ENCODE measurements around the gene CROCC.
"Not testable (repeated sequence)": the region's sequence is repeated elsewhere in the genome, so short reads cannot be mapped to it uniquely, and the experiment has no call there.

Gene CROCC

DNA sequence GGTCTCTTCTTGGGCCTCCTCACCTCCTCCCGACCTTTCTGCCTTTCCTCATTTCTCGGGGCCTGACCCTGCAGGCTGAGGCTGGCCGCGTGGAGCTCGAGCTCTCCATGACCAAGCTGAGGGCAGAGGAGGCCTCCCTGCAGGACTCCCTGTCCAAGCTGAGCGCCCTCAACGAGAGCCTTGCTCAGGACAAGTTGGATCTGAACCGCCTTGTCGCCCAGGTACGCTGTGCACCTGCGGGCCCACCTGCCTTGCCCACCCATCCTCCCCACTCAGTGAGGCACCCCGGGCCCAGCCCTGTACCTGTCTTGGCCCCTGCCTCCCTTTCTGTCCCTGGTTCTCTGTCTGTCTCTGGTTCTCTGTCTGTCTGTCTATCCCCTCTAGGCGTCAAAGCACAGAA, 24.5 kb downstream of the CROCC start:
- DNase-seq: not testable (repeated sequence)

DNA sequence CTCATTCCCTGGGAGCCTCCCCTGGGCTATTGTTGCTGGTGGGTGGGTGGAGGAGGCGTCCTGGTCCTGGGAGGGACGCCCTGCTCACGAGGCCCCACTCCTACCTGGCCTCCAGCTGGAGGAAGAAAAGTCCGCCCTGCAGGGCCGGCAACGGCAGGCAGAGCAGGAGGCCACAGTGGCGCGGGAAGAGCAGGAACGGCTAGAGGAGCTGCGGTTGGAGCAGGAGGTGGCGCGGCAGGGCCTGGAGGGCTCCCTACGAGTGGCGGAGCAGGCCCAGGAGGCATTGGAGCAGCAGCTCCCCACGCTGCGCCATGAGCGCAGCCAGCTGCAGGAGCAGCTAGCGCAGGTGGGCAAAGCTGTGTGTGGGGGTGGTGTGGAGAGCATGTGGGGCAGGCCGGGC, 24.9 kb downstream of the CROCC start:
- DNase-seq: no peak

DNA sequence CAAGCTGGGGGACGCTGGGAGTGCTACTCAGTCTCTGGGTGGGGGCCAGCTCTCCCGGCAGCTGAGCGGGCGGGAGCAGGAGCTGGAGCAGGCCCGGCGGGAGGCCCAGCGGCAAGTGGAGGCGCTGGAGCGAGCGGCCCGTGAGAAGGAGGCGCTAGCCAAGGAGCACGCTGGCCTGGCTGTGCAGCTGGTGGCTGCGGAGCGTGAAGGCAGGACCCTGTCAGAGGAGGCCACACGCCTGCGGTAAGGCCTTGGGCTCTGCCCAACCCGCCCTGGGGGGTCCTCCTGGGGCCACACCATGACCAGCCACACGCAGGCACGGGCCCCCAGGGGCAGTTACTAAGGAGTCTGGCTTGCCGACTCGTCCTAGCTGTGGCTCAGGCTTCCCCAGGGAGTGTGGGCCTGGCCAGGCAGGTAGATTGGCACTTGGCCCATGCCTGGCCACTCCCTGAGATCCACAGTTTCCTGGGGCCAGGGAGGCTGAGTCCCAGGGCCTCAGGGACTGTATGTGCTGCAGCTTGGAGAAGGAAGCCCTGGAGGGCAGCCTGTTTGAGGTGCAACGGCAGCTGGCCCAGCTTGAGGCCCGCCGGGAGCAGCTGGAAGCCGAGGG, 26.7 kb downstream of the CROCC start:
- not testable (repeated sequence) for DNase-seq

DNA sequence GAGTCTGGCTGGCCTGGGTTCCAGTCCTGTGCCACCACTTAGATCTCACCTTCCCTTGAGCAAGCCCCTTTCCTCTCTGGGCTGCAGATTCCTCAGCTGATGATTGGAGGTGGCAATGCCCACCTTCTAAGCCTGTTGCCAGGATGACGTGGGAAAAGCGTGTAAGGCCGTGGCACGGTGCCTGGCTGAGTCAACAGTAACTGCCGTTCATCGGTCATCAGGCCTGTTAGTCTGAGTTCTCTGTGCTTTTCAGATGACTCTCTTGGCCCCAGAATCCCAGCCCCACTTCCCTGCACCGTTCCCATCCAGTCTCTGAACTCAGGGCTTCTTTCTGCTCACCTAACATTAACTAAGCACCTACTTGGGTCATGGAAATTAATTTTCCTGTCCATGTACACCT, 27.3 kb downstream of the CROCC start:
- not testable (repeated sequence) for DNase-seq

GRCh38 chr1:16952376-16952775, 30.6 kb downstream of the CROCC start:
- not testable (repeated sequence) for DNase-seq

- DNase-seq: no peak
Observed at GRCh38 chr1:16954579-16954978, 32.8 kb downstream of the CROCC start.

- DNase-seq: no peak
Observed at GRCh38 chr1:16955186-16955585, 33.5 kb downstream of the CROCC start.

GRCh38 chr1:16956775-16957174, 35.0 kb downstream of the CROCC start:
- no peak for DNase-seq

DNA sequence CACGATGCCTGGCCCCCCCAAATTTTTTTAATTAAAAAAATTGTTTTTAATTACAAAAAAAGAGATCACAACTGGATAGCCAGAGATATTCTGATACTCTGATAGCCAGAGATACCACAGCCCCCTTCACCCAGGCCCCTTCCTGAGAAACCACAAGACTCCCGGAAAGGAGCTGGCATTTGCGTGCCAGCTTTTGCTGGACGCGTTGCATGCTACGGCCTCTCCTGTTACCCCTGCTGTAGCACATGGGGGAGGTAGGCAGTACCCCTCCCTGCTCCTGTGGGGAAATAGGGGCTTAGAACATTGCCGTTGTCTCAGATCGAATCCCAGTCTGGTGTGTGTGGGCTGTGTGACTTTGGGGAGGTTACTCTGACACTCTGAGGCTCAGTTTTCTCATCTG, 36.0 kb downstream of the CROCC start:
- no peak for DNase-seq

DNA sequence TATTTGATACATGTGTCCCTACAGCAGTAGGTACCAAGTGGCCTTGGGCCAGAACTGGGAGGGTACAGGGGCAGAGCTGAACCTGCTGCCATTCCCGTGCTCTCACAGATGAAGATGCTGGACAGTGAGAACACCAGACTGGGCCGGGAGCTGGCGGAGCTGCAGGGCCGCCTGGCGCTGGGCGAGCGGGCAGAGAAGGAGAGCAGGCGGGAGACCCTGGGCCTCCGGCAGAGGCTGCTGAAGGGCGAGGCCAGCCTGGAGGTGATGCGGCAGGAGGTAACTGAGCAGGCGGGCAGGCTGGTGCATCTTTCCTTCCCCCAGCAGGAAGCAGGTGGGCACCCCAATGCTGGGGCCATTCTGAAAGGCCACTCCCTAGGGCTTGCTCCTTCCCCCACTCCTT, 36.7 kb downstream of the CROCC start:
- no peak for DNase-seq

DNA sequence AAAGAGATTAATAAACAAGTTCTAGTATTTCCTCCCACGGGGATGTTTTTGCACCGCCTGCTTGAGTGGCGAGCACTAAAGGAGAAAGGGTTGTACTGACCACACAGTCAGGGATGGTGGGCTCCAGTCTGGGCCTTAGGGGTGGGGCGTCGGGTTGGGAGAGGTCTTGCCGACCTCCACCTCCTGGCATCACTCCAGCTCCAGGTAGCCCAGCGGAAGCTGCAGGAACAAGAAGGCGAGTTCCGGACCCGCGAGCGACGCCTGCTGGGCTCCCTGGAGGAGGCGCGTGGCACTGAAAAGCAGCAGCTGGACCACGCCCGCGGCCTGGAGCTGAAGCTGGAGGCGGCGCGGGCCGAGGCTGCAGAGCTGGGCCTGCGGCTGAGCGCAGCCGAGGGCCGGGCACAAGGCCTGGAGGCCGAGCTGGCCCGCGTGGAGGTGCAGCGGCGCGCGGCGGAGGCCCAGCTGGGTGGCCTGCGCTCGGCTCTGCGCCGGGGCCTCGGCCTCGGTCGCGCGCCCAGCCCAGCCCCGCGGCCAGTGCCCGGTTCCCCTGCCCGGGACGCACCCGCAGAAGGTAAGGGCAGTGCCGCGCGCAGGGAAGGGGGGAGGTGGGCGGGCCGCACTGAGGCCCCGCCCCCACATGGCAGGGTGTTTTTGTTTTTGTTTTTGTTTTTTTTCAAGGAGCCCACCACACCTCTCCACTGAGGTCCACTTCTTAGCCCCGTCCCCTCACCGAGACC, 39.0 kb downstream of the CROCC start:
- DNase-seq: no peak

GRCh38 chr1:16961297-16962133, 39.8 kb downstream of the CROCC start:
- no peak for DNase-seq

GRCh38 chr1:16964169-16964568, 42.4 kb downstream of the CROCC start:
- DNase-seq: not testable (repeated sequence)

DNA sequence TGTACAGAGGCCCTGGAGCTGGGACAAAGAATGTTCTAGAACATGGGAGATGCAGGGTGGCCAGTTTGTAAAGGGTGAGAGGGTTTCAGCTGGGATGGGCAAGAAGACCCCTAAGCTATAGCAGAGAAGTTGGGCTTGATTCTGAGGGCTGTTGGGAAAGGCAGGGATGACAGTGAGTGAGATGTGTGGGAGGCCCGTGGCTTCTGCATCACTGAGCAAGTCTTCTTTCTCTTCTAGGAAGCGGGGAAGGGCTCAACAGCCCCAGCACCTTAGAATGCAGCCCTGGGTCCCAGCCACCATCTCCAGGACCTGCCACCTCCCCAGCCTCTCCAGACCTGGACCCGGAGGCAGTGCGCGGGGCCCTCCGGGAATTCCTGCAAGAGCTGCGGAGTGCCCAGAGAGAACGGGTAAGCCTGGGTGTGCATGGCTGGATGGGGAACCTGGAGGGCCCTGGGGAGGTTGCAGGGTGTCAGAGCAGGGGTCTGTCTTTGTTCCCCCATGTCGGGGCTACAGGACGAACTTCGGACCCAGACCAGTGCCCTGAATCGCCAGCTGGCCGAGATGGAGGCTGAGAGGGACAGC, 43.8 kb downstream of the CROCC start:
- no peak for DNase-seq

- no peak for DNase-seq
Observed at GRCh38 chr1:16966282-16966681, 44.6 kb downstream of the CROCC start.

- DNase-seq: no peak
Observed at GRCh38 chr1:16967095-16967575, 45.4 kb downstream of the CROCC start.

GRCh38 chr1:16967962-16968361, 46.2 kb downstream of the CROCC start:
- no peak for DNase-seq

- DNase-seq: no peak
Observed at GRCh38 chr1:16968372-16968771, 46.6 kb downstream of the CROCC start.

- DNase-seq: no peak
Observed at GRCh38 chr1:16969057-16969611, 47.4 kb downstream of the CROCC start.

- DNase-seq: no peak
Observed at GRCh38 chr1:16969651-16970050, 47.9 kb downstream of the CROCC start.

DNA sequence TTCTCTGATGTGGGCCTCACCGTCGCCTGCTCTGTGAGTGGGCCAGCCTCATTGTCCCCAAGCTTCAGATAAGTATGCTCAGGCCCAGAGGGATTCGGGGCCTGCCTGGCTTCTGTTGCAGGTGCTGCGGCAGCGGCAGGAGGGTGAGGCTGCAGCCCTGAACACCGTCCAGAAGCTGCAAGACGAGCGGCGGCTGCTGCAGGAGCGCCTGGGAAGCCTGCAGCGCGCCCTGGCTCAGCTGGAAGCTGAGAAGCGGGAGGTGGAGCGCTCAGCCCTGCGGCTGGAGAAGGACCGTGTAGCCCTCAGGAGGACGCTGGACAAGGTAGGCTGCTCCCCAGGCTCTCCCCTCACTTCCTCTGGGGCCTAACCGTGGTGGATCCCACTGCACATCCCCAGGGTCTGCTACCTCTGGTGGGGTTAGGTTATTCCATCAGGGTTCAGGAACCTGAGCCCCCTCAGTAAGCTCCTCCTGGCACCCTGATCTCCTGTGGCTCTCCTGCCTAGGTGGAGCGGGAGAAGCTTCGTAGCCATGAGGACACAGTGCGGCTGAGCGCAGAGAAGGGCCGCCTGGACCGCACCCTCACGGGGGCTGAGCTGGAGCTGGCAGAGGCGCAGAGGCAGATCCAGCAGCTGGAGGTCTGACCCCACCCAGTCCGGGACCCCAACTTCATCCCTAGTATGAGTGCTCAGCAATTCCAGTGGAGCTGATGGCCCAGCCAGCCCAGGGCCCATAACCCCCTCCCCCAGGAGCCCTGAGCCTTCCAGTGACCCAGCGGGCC, 48.6 kb downstream of the CROCC start:
- no peak for DNase-seq
